ENCODE data around the gene OBSCN. TPM values are rescaled to one million over a fixed set of nuclear protein-coding genes. Genes with fewer than 3 reads are reported as not detected.

Gene OBSCN
- total RNA-seq, 2 experiments from 2014 or later, result 80.8 to 82.2 TPM

DNA sequence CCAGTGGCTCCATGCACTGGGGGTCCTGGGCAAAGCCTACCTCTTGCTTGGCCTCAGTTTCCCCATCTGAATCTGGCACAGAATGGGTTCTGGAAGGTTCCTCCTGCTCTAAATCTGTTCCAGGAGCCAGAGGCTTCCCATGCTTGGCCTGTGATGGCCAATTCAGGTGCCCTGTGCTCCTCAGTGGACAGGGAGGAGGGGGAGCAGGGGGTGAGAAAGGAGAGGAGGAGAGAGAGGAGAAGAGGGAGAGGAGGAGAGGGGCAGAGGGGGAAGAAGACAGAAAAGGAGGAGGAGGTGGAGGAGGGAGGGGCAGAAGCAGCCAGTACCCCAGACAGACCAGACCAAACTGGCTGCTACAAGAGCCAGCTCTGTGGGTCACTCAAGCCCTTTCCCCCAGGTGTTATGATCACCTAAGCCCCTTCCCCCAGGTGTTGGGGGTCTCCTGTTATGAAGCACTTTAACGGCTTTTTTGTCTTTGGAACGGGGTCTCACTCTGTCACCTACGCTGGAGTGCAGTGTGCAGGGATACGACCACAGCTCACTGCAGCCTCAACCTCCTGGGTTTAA, 155.1 kb downstream of the OBSCN start:
- Histone ChIP-seq H3K4me1 (ENCODE audit: insufficient read depth, low read length) (no peaks in the 10 kb centered on the region), H3K9me3 (ENCODE audit: control insufficient read depth in 1 of 2, insufficient read depth in 1 of 2, low read length in 2 of 2) (no peaks in the 10 kb centered on the region), H3K36me3 (ENCODE audit: insufficient read depth, low read length) (no peaks in the 10 kb centered on the region), H3K4me3 (ENCODE audit: low read length) (no peak overlapping the region), H3K27me3 (ENCODE audit: control insufficient read depth in 1 of 2, insufficient read depth in 2 of 2, low read length in 2 of 2) (no peaks in the 10 kb centered on the region), H3K27ac (ENCODE audit: low read depth in 1 of 2, low read length in 2 of 2) (no peak overlapping the region)
- Mint-ChIP-seq H3K9me3 (no peaks in the 10 kb centered on the region), H3K27ac (no peak overlapping the region), H3K4me3 (no peak overlapping the region), H3K27me3 (no peaks in the 10 kb centered on the region), H3K4me1 (ENCODE audit: low read depth) (no peaks in the 10 kb centered on the region), H3K36me3 (ENCODE audit: low read depth) (no peaks in the 10 kb centered on the region)
- ATAC-seq (ENCODE audit: poor library complexity) (no peak), DNase-seq (no peak)
- ChIA-PET POLR2A (no interaction called here), CTCF (no interaction called here)
- TF ChIP-seq, protein P1, sequence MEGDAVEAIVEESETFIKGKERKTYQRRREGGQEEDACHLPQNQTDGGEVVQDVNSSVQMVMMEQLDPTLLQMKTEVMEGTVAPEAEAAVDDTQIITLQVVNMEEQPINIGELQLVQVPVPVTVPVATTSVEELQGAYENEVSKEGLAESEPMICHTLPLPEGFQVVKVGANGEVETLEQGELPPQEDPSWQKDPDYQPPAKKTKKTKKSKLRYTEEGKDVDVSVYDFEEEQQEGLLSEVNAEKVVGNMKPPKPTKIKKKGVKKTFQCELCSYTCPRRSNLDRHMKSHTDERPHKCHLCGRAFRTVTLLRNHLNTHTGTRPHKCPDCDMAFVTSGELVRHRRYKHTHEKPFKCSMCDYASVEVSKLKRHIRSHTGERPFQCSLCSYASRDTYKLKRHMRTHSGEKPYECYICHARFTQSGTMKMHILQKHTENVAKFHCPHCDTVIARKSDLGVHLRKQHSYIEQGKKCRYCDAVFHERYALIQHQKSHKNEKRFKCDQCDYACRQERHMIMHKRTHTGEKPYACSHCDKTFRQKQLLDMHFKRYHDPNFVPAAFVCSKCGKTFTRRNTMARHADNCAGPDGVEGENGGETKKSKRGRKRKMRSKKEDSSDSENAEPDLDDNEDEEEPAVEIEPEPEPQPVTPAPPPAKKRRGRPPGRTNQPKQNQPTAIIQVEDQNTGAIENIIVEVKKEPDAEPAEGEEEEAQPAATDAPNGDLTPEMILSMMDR (IDR thresholded peaks at IDR 0.05), result no peak
- intact Hi-C loops (cut with DNase I, micrococcal nuclease), result no loop called here

DNA sequence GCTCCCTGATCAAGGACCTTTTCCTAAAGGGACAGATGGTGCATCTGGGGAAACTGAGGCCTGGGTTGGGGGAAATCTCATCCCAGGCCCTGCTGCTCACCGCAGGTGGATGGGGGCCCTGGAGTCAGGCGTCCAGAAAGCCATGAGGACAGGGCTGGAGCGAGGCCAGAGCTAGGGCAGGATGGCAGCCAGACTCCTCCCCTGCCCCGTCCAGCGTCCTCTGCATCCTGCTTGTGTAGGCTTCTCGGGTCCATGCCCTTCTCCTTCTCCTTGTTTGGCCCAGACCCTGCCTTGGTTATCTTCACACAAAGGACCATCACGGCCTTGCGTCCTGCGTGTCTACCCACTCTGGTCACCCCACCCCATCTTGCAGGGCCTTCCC, 155.8 kb downstream of the OBSCN start:
- H3K27ac Mint-ChIP-seq, result no peak overlapping the region
- Histone ChIP-seq H3K27me3 (ENCODE audit: control insufficient read depth in 1 of 2, insufficient read depth in 2 of 2, low read length in 2 of 2) (no peaks in the 10 kb centered on the region), H3K9me3 (ENCODE audit: control insufficient read depth in 1 of 2, insufficient read depth in 1 of 2, low read length in 2 of 2) (no peaks in the 10 kb centered on the region), H3K36me3 (ENCODE audit: insufficient read depth, low read length) (no peaks in the 10 kb centered on the region), H3K27ac (ENCODE audit: low read depth in 1 of 2, low read length in 2 of 2) (no peak overlapping the region), H3K4me3 (ENCODE audit: low read length) (no peak overlapping the region), H3K4me1 (ENCODE audit: insufficient read depth, low read length) (no peaks in the 10 kb centered on the region)
- ChIA-PET CTCF (no interaction called here), POLR2A (no interaction called here)
- H3K9me3 Mint-ChIP-seq, result no peaks in the 10 kb centered on the region
- no peaks in the 10 kb centered on the region for H3K36me3 Mint-ChIP-seq (ENCODE audit: low read depth)
- intact Hi-C loops (cut with DNase I, micrococcal nuclease), result no loop called here
- H3K4me1 Mint-ChIP-seq (ENCODE audit: low read depth), result no peaks in the 10 kb centered on the region
- no peaks in the 10 kb centered on the region for H3K27me3 Mint-ChIP-seq
- H3K4me3 Mint-ChIP-seq, result no peak overlapping the region
- no peak for DNase-seq
- TF ChIP-seq, protein P1 (IDR thresholded peaks at IDR 0.05), result no peak
- no peak for ATAC-seq (ENCODE audit: poor library complexity)

DNA sequence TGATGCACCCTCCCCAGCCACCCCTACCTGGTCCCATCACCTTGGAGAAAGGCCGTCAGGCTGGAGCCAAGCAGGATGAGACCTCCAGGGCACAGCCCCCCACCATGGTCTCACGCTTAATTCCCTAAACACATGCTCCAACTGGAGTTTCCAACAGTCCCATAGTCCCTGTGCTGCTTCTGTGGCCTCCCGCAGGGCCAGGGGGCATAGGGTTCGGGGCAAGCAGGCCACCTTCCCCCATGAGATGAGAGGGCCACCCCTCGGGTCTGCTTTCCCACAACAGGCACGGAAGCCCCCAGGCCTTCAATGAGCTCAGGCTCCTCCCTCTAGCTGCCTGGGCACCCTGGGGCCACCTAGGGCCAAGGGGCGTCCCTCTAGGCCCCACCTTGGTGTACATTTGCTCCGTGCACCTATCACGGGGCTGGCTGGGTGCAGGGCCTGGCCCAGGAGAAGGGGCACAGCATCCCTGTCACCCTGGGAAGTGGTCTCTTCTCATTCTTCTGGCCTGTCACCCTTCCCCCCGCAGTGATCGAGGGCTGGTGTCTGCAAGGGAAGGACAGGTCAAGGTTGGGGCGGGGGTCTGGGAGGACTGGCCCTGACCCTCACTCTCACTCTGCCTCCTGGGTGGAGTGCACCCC, 156.3 kb downstream of the OBSCN start:
- no peak for DNase-seq
- H3K27ac Mint-ChIP-seq, result no peak overlapping the region

More for the DNA sequence above, 156.3 kb downstream of the OBSCN start:
- ChIA-PET CTCF (no interaction called here), POLR2A (no interaction called here)
- TF ChIP-seq, protein P1 (IDR thresholded peaks at IDR 0.05), result no peak
- no peak overlapping the region for H3K27ac ChIP-seq (ENCODE audit: low read depth in 1 of 2, low read length in 2 of 2)
- H3K36me3 Mint-ChIP-seq (ENCODE audit: low read depth), result no peaks in the 10 kb centered on the region
- H3K4me3 Mint-ChIP-seq, result no peak overlapping the region
- H3K4me1 ChIP-seq (ENCODE audit: insufficient read depth, low read length), result no peaks in the 10 kb centered on the region
- ATAC-seq (ENCODE audit: poor library complexity), result no peak
- H3K36me3 ChIP-seq (ENCODE audit: insufficient read depth, low read length), result no peaks in the 10 kb centered on the region
- H3K4me3 ChIP-seq (ENCODE audit: low read length), result no peak overlapping the region
- no peaks in the 10 kb centered on the region for H3K9me3 Mint-ChIP-seq
- no peaks in the 10 kb centered on the region for H3K9me3 ChIP-seq (ENCODE audit: control insufficient read depth in 1 of 2, insufficient read depth in 1 of 2, low read length in 2 of 2)
- H3K27me3 ChIP-seq (ENCODE audit: control insufficient read depth in 1 of 2, insufficient read depth in 2 of 2, low read length in 2 of 2), result no peaks in the 10 kb centered on the region
- no peaks in the 10 kb centered on the region for H3K4me1 Mint-ChIP-seq (ENCODE audit: low read depth)
- intact Hi-C loops (cut with DNase I, micrococcal nuclease), result no loop called here
- H3K27me3 Mint-ChIP-seq, result no peaks in the 10 kb centered on the region
